GM23338 (cell line): ENCODE results near the gene POLG2. TPM values are rescaled to one million over a fixed set of nuclear protein-coding genes. Genes with fewer than 3 reads are reported as not detected.

ENCODE experiments used
- ATAC-seq: fragments of 200-7000 bp; cut with Tn5 transposase; 3 replicates; pipeline ENCODE4 v1.9.1; 2020
- DNase-seq: peaks from one replicate; pipeline ENCODE4 v3.0.0-alpha.2; 2015; ENCODE audit warnings: low spot score
- H2AFZ ChIP-seq: fragments of 200-600 bp; sonication (generic); 2 replicates; pipeline ENCODE4 v1.8.0; 2016; ENCODE audit warnings: antibody characterized with exemption, mild to moderate bottlenecking, moderate library complexity
- H3F3A ChIP-seq: fragments of 200-600 bp; sonication (generic); replicated peaks from 2 replicates; pipeline ENCODE4 v1.8.0; 2017; ENCODE audit warnings: antibody characterized with exemption, mixed run types, low read depth
- H3K27ac ChIP-seq: fragments of 200-600 bp; sonication (generic); 2 replicates; pipeline ENCODE4 v1.6.1; 2016; ENCODE audit warnings: low read depth
- H3K27me3 ChIP-seq: fragments of 200-600 bp; sonication (generic); 2 replicates; pipeline ENCODE4 v1.8.0; 2016; ENCODE audit warnings: mild to moderate bottlenecking, mixed run types, moderate library complexity; ENCODE audit not compliant: insufficient read depth
- H3K36me3 ChIP-seq: fragments of 200-600 bp; sonication (generic); 2 replicates; pipeline ENCODE4 v1.8.0; 2016; ENCODE audit warnings: mild to moderate bottlenecking; ENCODE audit not compliant: insufficient read depth
- H3K4me1 ChIP-seq: fragments of 200-600 bp; sonication (generic); 2 replicates; pipeline ENCODE4 v1.8.0; 2016; ENCODE audit warnings: mild to moderate bottlenecking, moderate library complexity; ENCODE audit not compliant: insufficient read depth
- H3K4me2 ChIP-seq: fragments of 200-600 bp; sonication (generic); 2 replicates; pipeline ENCODE4 v1.7.1; 2017; ENCODE audit warnings: mixed run types
- H3K4me3 ChIP-seq: fragments of 200-600 bp; sonication (generic); 2 replicates; pipeline ENCODE4 v1.6.1; 2016; ENCODE audit warnings: mixed run types
- H3K79me2 ChIP-seq: fragments of 200-600 bp; sonication (generic); replicated peaks from 2 replicates; pipeline ENCODE4 v1.8.0; 2017; ENCODE audit warnings: mild to moderate bottlenecking; ENCODE audit not compliant: insufficient read depth
- H3K9me2 ChIP-seq: fragments of 200-600 bp; sonication (generic); 2 replicates; pipeline ENCODE4 v1.8.0; 2017; ENCODE audit not compliant: insufficient read depth
- H4K20me1 ChIP-seq: fragments of 200-600 bp; sonication (generic); replicated peaks from 2 replicates; pipeline ENCODE4 v1.8.0; 2017; ENCODE audit warnings: mild to moderate bottlenecking; ENCODE audit not compliant: insufficient read depth
- H3K27ac Mint-ChIP-seq: 2 replicates; pipeline ENCODE4 v1.8.0; 2020; ENCODE audit warnings: inconsistent platforms, mild to moderate bottlenecking, moderate library complexity, mixed read lengths
- H3K27me3 Mint-ChIP-seq: 3 replicates; pipeline ENCODE4 v1.8.0; 2022; ENCODE audit warnings: low read depth, mild to moderate bottlenecking, moderate library complexity, mixed read lengths, inconsistent platforms; ENCODE audit not compliant: insufficient read depth, poor library complexity
- H3K36me3 Mint-ChIP-seq: 3 replicates; pipeline ENCODE4 v1.8.0; 2021; ENCODE audit warnings: low read depth, mild to moderate bottlenecking, inconsistent platforms, moderate library complexity, mixed read lengths
- H3K4me1 Mint-ChIP-seq: 3 replicates; pipeline ENCODE4 v1.8.0; 2020; ENCODE audit warnings: mild to moderate bottlenecking, inconsistent platforms, mixed read lengths
- H3K4me3 Mint-ChIP-seq: 3 replicates; pipeline ENCODE4 v1.8.0; 2021; ENCODE audit warnings: moderate library complexity, mild to moderate bottlenecking, inconsistent platforms, mixed read lengths
- H3K9me3 Mint-ChIP-seq: 3 replicates; pipeline ENCODE4 v1.8.0; 2020; ENCODE audit warnings: moderate library complexity, mild to moderate bottlenecking, inconsistent platforms, mixed read lengths
- CREB1 ChIP-seq: fragments of 250-450 bp; sonication (Bioruptor Pico); IDR thresholded peaks from 2 replicates; pipeline ENCODE4 v1.5.0; 2020; ENCODE audit warnings: low read depth, mild to moderate bottlenecking, moderate library complexity
- JUNB ChIP-seq: IDR thresholded peaks from one replicate; pipeline ENCODE4 v1.6.1; 2016; ENCODE audit warnings: antibody characterized with exemption; ENCODE audit not compliant: unreplicated experiment
- POLR2AphosphoS5 ChIP-seq: IDR thresholded peaks from 2 replicates; pipeline ENCODE4 v1.6.1; 2016; ENCODE audit warnings: antibody characterized with exemption, low read depth
- STAT1 ChIP-seq: IDR thresholded peaks from one replicate; pipeline ENCODE4 v1.6.1; 2016; ENCODE audit warnings: antibody characterized with exemption; ENCODE audit not compliant: unreplicated experiment
- ZNF114 ChIP-seq: fragments of 250-450 bp; sonication (Bioruptor Pico); IDR thresholded peaks from 2 replicates; pipeline ENCODE4 v1.5.0; 2020; ENCODE audit warnings: mild to moderate bottlenecking, moderate library complexity
- ZNF331 ChIP-seq: fragments of 250-450 bp; sonication (Bioruptor Pico); IDR thresholded peaks from 2 replicates; pipeline ENCODE4 v1.5.0; 2020; ENCODE audit warnings: low read depth, mild to moderate bottlenecking, moderate library complexity
- polyA plus RNA-seq: library from polyadenylated mRNA; unstranded; fragments of >200 nt; fragmentation: Nextera tagmentation; extraction: Ambion mirVana; gene quantifications from 2 replicates; pipeline ENCODE4 v1.2.1, GENCODE V29; 2016
- total RNA-seq: library from RNA; depleted of rRNA; stranded (reverse); fragments of >200 nt; shearing (Covaris generic); gene quantifications from 2 replicates; pipeline ENCODE4 v1.2.3, GENCODE V29; 2014
- TF ChIP-seq, protein P1 (sequence below): fragments of 250-450 bp; sonication (Bioruptor Pico); IDR thresholded peaks from 2 replicates; pipeline ENCODE4 v1.5.0; 2020; ENCODE audit warnings: mild to moderate bottlenecking, moderate library complexity
- TF ChIP-seq, protein P2 (sequence below): IDR thresholded peaks from 2 replicates; pipeline ENCODE4 v1.6.1; 2016; ENCODE audit warnings: antibody characterized with exemption
- TF ChIP-seq, protein P3 (sequence below): IDR thresholded peaks from one replicate; pipeline ENCODE4 v1.6.1; 2018; ENCODE audit warnings: antibody characterized with exemption; ENCODE audit not compliant: unreplicated experiment

Gene POLG2
- total and polyA plus RNA-seq, 2 experiments from 2014 or later, result 20.2 to 28.0 TPM

DNA sequence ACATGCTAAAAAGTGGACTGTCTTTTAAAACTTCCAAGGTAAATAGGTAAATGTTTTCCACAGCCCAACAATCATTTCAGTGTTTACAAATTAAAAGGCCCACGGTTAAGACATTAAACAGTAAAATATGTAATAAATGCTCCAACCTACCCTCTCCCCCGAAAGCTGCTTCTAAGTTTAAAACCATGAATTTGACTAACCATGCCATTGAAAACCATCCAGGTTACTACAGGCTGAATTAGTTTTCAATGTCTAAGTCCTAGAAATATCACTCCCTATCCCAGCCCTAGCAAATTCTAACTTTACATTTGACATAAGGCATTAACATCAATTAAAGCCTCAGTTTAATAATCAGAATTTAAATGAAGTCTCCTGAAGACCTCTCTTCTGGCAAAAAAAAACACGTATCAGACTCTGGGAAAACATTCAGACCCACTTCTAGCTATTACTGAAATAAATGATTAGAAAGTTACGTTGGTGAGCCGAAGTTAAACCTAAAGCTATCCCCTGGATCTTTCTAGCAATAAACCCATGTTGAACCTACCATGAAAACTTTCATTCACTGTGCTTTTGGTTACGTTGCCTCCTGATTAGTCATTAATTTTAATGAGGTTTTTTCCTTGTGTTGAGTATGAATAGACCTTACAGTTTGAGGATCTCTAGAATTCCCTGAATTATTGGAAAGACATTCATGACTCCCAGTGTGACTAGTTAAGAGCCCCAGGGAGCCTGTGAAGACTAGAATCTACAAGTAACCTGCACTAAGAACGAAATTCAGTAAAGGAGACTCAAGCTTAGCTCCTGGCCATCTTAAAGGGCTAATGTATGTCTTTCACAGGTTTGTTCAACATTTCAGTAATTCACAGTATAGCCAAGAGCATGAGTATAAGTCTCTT, 1.7 kb upstream of the POLG2 start:
- H3K27ac Mint-ChIP-seq, result peak overlapping the region; percentile 98
- peaks cover 51% of the 10 kb centered on the region for H3K36me3 ChIP-seq

More for the DNA sequence above, 1.7 kb upstream of the POLG2 start:
- DNase-seq (no peak), ATAC-seq (no peak)
- H3K4me1 Mint-ChIP-seq, result peaks cover 64% of the 10 kb centered on the region
- no peaks in the 10 kb centered on the region for H3K27me3 ChIP-seq
- peak overlapping the region; percentile 84 for H3K4me2 ChIP-seq
- H3K4me3 Mint-ChIP-seq, result peak overlapping the region; percentile 100
- H3K4me3 ChIP-seq, result peak overlapping the region; percentile 60
- no peak overlapping the region for H2AFZ ChIP-seq
- H3F3A ChIP-seq, result peaks cover 58% of the 10 kb centered on the region
- H3K27me3 Mint-ChIP-seq, result peaks cover 28% of the 10 kb centered on the region
- H4K20me1 ChIP-seq, result peaks cover 43% of the 10 kb centered on the region
- no peak for TF ChIP-seq CREB1 (CRISPR knock-in tag)
- TF ChIP-seq ZNF331 (CRISPR knock-in tag), result no peak
- TF ChIP-seq JUNB, result no peak
- TF ChIP-seq, protein P1, sequence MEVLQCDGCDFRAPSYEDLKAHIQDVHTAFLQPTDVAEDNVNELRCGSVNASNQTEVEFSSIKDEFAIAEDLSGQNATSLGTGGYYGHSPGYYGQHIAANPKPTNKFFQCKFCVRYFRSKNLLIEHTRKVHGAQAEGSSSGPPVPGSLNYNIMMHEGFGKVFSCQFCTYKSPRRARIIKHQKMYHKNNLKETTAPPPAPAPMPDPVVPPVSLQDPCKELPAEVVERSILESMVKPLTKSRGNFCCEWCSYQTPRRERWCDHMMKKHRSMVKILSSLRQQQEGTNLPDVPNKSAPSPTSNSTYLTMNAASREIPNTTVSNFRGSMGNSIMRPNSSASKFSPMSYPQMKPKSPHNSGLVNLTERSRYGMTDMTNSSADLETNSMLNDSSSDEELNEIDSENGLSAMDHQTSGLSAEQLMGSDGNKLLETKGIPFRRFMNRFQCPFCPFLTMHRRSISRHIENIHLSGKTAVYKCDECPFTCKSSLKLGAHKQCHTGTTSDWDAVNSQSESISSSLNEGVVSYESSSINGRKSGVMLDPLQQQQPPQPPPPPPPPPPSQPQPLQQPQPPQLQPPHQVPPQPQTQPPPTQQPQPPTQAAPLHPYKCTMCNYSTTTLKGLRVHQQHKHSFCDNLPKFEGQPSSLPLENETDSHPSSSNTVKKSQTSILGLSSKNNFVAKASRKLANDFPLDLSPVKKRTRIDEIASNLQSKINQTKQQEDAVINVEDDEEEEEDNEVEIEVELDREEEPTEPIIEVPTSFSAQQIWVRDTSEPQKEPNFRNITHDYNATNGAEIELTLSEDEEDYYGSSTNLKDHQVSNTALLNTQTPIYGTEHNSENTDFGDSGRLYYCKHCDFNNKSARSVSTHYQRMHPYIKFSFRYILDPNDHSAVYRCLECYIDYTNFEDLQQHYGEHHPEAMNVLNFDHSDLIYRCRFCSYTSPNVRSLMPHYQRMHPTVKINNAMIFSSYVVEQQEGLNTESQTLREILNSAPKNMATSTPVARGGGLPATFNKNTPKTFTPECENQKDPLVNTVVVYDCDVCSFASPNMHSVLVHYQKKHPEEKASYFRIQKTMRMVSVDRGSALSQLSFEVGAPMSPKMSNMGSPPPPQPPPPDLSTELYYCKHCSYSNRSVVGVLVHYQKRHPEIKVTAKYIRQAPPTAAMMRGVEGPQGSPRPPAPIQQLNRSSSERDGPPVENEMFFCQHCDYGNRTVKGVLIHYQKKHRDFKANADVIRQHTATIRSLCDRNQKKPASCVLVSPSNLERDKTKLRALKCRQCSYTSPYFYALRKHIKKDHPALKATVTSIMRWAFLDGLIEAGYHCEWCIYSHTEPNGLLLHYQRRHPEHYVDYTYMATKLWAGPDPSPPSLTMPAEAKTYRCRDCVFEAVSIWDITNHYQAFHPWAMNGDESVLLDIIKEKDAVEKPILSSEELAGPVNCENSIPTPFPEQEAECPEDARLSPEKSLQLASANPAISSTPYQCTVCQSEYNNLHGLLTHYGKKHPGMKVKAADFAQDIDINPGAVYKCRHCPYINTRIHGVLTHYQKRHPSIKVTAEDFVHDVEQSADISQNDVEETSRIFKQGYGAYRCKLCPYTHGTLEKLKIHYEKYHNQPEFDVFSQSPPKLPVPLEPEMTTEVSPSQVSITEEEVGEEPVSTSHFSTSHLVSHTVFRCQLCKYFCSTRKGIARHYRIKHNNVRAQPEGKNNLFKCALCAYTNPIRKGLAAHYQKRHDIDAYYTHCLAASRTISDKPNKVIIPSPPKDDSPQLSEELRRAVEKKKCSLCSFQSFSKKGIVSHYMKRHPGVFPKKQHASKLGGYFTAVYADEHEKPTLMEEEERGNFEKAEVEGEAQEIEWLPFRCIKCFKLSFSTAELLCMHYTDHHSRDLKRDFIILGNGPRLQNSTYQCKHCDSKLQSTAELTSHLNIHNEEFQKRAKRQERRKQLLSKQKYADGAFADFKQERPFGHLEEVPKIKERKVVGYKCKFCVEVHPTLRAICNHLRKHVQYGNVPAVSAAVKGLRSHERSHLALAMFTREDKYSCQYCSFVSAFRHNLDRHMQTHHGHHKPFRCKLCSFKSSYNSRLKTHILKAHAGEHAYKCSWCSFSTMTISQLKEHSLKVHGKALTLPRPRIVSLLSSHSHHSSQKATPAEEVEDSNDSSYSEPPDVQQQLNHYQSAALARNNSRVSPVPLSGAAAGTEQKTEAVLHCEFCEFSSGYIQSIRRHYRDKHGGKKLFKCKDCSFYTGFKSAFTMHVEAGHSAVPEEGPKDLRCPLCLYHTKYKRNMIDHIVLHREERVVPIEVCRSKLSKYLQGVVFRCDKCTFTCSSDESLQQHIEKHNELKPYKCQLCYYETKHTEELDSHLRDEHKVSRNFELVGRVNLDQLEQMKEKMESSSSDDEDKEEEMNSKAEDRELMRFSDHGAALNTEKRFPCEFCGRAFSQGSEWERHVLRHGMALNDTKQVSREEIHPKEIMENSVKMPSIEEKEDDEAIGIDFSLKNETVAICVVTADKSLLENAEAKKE (CRISPR knock-in tag), result no peak
- TF ChIP-seq, protein P2, sequence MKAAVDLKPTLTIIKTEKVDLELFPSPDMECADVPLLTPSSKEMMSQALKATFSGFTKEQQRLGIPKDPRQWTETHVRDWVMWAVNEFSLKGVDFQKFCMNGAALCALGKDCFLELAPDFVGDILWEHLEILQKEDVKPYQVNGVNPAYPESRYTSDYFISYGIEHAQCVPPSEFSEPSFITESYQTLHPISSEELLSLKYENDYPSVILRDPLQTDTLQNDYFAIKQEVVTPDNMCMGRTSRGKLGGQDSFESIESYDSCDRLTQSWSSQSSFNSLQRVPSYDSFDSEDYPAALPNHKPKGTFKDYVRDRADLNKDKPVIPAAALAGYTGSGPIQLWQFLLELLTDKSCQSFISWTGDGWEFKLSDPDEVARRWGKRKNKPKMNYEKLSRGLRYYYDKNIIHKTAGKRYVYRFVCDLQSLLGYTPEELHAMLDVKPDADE, result no peak
- no peak for TF ChIP-seq POLR2AphosphoS5
- TF ChIP-seq ZNF114 (CRISPR knock-in tag), result no peak
- TF ChIP-seq, protein P3, sequence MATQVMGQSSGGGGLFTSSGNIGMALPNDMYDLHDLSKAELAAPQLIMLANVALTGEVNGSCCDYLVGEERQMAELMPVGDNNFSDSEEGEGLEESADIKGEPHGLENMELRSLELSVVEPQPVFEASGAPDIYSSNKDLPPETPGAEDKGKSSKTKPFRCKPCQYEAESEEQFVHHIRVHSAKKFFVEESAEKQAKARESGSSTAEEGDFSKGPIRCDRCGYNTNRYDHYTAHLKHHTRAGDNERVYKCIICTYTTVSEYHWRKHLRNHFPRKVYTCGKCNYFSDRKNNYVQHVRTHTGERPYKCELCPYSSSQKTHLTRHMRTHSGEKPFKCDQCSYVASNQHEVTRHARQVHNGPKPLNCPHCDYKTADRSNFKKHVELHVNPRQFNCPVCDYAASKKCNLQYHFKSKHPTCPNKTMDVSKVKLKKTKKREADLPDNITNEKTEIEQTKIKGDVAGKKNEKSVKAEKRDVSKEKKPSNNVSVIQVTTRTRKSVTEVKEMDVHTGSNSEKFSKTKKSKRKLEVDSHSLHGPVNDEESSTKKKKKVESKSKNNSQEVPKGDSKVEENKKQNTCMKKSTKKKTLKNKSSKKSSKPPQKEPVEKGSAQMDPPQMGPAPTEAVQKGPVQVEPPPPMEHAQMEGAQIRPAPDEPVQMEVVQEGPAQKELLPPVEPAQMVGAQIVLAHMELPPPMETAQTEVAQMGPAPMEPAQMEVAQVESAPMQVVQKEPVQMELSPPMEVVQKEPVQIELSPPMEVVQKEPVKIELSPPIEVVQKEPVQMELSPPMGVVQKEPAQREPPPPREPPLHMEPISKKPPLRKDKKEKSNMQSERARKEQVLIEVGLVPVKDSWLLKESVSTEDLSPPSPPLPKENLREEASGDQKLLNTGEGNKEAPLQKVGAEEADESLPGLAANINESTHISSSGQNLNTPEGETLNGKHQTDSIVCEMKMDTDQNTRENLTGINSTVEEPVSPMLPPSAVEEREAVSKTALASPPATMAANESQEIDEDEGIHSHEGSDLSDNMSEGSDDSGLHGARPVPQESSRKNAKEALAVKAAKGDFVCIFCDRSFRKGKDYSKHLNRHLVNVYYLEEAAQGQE, result no peak
- TF ChIP-seq STAT1, result no peak
- peak overlapping the region; percentile 93 for H3K27ac ChIP-seq
- H3K9me3 Mint-ChIP-seq, result peaks cover 3% of the 10 kb centered on the region; the same call in 1 of the 3 replicates
- H3K79me2 ChIP-seq, result peaks cover 73% of the 10 kb centered on the region
- H3K36me3 Mint-ChIP-seq, result peaks cover 84% of the 10 kb centered on the region
- H3K4me1 ChIP-seq, result peaks cover 10% of the 10 kb centered on the region
- H3K9me2 ChIP-seq, result no peaks in the 10 kb centered on the region
